Measurements from ENCODE around the gene CDK14.

Gene CDK14

GRCh38 chr7:91194841-91195240 lies 598.7 kb downstream of the CDK14 start:
- no peak for DNase-seq (ENCODE audit: low read depth, low spot score)

DNA sequence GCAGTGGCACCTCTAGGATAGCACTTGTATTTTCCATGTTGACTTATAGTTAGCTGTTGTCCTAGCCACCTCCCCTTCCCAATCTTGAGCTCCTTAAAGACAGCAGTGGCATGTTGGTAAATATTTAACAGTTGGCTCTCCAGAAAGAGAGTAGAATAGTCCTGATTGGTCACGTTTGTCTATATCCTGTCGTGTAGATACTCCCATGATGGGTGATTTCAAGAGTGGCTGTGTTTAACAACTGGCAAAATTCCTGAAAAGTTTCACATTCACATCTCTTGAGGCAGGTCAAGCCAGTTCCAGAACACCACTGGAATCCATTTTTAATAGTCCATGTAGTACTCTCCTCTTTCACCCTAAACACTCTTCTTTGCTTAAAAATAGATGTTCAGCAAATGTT lies 599.9 kb downstream of the CDK14 start:
- no peak for DNase-seq (ENCODE audit: low read depth, low spot score)

DNA sequence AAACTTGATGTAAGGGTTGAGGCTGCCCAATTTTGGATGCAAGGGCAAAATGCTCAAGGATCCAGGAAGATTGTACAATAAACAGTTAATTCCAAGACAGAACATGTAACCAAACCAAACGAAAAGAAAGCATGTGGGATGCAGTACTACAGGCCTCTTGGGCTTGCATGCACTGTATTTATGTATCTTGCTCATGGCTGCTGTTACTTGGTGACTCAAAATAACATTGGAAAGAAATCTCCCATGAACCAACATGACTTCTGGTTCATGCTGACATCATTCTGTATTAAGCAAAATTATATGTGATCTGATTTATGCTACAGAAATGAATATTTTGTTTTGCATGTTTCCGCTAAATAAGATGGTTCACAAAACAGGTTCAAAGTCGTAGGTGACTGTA lies 602.2 kb downstream of the CDK14 start:
- no peak for DNase-seq (ENCODE audit: low read depth, low spot score)

GRCh38 chr7:91199601-91200000 lies 603.5 kb downstream of the CDK14 start:
- DNase-seq (ENCODE audit: low read depth, low spot score) = no peak

- DNase-seq (ENCODE audit: low read depth, low spot score) = no peak
These were observed 605.5 kb downstream of the CDK14 start for GRCh38 chr7:91201442-91202113.

DNA sequence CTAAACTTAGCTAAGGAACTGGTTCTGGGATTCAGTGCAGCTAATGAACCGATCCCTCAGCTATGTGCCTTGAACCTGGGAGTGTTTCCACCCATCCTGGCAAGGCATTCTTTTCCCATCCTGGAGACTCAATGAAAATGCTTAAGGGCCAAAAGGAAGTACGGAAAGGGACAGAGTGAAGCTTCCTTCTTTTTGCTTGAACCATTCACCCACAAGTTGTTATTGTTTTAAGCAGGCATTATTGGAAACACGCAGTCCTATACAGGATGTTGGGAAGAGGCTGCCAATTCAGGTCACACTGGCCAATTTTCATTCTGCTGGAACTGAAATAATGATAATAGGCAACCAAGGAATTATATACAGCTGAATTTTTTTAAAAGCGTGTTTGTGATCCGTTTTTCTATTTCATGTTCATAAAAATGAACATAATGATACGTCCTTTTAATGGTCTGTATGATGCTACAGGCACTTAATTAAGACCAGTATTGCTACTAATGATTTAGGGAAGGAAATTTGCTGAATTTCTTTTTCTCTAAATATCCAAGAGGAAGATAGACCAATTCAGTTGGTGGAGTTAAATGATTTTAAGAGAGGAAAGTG lies 610.3 kb downstream of the CDK14 start:
- DNase-seq (ENCODE audit: low read depth, low spot score) = no peak

- no peak for DNase-seq (ENCODE audit: low read depth, low spot score)
These were observed 616.5 kb downstream of the CDK14 start for GRCh38 chr7:91212582-91212981.

GRCh38 chr7:91226411-91226810 lies 630.3 kb downstream of the CDK14 start:
- DNase-seq (ENCODE audit: low read depth, low spot score) = no peak

DNA sequence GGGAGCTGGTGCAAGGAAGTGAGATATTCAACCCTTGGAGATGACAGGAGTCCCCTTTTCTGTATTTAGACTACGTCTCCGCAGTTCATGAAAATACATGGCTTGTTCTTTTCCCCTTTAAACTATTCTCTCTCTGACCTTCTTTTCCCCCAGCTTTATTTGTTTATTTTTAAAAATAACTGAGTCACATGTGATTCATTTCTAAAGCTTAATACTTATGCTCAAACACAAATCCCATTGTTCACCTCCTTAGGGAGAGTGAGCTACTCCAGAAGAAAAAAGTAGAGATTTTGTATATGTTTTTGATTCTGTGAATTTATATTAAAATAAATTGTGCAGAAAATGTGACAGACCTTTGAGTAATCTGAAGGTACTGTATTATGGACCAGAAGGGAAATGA lies 632.2 kb downstream of the CDK14 start:
- DNase-seq (ENCODE audit: low read depth, low spot score) = no peak

- no peak for DNase-seq (ENCODE audit: low read depth, low spot score)
These were observed 632.9 kb downstream of the CDK14 start for GRCh38 chr7:91228927-91229558.

- no peak for DNase-seq (ENCODE audit: low read depth, low spot score)
These were observed 634.0 kb downstream of the CDK14 start for GRCh38 chr7:91230100-91230499.

- no peak for DNase-seq (ENCODE audit: low read depth, low spot score)
These were observed 634.4 kb downstream of the CDK14 start for GRCh38 chr7:91230503-91230902.

DNA sequence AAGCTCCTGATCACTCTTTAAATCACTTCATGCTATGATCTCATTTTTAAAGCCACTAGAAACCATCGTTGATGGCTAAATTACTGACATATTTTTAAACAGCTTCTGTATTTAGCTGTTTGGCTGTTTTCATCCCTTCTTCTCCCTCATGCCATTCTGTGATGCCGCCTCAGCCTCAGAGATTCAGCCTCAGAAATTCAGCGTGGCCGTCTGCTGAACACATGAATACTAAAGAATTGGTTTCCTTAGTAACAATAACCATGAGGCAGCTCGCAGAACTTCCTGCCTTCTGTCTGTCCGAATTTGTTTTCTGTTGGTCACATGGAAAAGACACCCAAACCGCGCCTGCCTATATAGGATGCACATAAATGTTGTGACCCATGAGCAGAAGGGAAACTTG lies 637.1 kb downstream of the CDK14 start:
- no peak for DNase-seq (ENCODE audit: low read depth, low spot score)

DNA sequence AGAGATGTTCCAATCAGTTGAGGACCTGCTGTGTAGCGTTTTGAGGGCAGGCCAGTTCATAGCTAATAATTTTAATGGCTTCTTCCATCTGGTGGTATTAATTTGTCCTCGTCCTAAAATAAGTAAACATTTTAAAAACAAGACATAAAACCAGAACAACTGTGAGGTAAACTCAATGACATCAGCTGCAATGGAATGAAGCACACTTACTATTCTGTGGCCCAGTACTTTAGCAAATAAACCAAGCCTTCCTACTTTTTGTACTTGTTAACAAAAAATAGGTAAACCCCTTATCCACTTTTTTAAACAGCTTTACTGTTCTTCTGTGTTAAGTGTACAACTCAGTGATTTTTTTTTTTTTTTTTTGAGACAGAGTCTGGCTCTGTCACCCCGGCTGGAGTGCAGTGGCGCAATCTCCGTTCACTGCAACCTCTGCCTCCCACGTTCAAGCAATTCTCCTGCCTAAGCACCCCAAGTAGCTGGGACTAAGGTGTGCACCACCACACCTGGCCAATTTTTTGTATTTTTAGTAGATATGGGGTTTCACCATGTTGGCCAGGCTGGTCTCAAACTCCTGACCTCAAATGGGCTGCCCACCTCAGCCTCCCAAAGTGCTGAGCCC lies 639.2 kb downstream of the CDK14 start:
- DNase-seq (ENCODE audit: low read depth, low spot score) = no peak

DNA sequence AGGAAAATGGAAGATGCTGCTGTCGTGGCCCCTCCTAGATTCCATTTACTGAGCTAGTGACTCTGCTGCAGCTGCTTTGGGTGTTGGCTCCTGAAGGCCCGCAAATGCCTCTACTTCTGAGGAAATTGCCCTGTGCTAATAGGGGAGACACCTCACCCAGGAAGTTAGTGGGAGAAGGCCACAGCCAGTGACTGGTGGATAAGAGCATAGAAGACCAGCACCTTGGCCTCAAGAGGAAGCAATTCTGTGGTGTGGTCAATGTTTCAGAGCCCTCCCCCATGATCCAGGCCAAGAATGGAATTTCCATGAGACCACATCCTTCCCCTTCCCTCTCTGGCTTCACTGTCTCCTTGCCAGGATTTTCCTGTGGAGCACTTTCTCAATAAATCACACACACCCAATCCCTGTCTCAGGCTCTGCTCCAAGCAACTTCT lies 643.1 kb downstream of the CDK14 start:
- no peak for DNase-seq (ENCODE audit: low read depth, low spot score)

- no peak for DNase-seq (ENCODE audit: low read depth, low spot score)
These were observed 643.7 kb downstream of the CDK14 start for GRCh38 chr7:91239772-91240171.

DNA sequence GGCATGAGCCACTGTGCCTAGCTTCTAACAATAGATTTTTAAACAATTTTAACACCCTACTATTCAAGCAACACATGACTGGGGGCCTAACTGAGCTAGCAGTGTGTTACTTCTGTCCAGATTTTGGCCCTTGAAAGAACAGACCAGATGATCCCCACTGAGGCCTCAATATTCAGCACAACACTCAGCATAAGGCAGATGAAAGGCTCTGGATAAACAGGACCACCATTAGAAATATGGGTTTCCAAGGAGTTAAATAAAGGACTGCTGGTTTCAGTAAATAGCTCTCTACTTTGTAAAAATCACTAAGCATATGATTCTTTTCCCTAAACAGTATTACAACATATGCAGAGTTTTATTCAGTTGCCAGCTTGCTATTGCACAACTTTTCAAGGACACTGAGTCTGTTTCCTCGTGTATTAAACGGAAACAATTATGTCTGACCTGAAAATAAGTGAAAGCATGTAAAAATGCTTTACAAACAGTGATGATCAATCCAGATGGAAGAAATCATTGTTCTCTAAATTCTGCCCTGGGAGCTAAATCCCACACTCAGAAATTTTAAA lies 644.3 kb downstream of the CDK14 start:
- DNase-seq (ENCODE audit: low read depth, low spot score) = no peak

DNA sequence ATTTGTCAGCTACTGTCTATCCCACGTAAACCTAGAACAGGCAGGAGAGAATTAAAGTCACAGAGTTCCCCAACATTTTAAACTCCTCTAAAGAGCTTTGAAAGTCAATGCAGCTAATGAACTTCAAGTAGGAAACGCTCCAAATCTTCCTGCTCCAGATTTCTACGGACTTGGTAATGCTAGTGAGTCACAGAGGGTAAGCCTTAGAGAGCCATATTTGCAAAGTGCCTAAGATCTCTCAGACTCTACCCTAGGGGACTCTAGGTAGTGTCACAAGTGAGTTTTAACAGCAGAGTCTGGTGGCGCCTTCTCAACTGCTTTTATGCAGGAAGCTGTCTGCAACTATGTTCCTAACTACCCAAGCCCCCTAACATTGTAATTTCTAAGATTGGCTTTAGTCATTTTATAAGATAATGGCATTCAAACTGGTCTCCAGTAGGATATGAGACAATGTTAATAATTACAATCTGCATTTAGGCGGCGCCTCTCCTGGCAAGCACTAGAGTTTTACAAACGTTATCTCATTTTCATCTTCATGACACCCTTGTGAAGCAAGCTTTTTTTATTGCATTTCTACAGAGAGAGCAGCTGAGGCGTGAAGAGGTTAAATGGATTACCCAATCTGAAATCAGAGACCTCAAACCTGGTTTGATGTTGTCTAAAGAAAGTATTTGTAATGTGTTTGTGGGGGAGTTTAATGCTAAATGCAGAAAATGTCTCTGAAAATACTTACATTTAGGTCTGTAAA lies 646.1 kb downstream of the CDK14 start:
- no peak for DNase-seq (ENCODE audit: low read depth, low spot score)

DNA sequence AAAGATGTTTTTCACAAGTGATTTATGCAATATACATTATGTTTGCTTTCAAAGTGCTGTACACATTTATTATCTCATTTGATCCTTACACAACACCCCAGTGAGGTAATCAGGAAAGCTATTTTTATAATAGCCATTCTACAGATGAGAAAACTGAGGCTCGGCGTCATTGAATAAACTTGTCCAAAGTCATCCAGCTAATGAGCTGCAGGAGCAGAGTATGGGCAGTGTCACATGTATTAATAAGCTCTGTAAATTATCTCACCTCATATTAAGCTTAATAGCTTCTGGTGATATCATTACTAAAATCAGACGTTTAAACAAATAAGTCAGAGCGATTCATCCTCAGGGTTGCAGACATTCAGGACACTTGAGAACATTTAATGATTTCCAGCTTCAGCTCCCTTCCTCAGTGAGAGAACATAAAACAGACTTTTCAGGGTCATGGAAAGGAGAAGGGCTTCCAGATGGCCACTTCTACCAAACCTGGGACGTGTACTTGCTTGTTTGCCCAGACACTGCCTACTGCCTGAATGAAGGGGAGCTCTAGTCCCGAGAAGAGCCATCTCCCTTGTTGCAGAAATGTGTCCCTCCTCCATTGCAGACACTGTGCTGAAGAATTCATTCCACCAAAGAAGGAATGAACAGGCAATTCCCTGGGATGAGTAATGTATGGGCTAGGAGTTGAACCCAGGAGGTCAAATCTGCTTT lies 647.6 kb downstream of the CDK14 start:
- no peak for DNase-seq (ENCODE audit: low read depth, low spot score)

GRCh38 chr7:91247500-91247899 lies 651.4 kb downstream of the CDK14 start:
- DNase-seq (ENCODE audit: low read depth, low spot score) = no peak

- no peak for DNase-seq (ENCODE audit: low read depth, low spot score)
These were observed 652.9 kb downstream of the CDK14 start for GRCh38 chr7:91248996-91249395.
